HS-5 (cell line): ENCODE results near the gene RASIP1.
A peak's percentile ranks its signal among the peaks of the same experiment; 100 is the strongest.

Experiments
- DNase-seq: peaks from one replicate; pipeline ENCODE4 v3.0.0-alpha.2; 2012; ENCODE audit warnings: low read depth

RASIP1 gene

GRCh38 chr19:48755084-48755641, 14.8 kb upstream of the RASIP1 start, which contains the start of gene FGF21:
FGF21 (plus strand) TSS chr19:48755524; CDS start chr19:48756237, 713 bp downstream.
- DNase-seq: no peak

- DNase-seq: no peak
These were observed 12.3 kb upstream of the RASIP1 start, which contains the start of gene FUT1 for GRCh38 chr19:48752496-48753365. FUT1 (minus strand) TSS chr19:48752641; CDS start chr19:48751281, 1,360 bp downstream.

- DNase-seq: no peak
These were observed 11.6 kb upstream of the RASIP1 start for GRCh38 chr19:48751845-48752495.

- no peak for DNase-seq
These were observed 10.5 kb upstream of the RASIP1 start for GRCh38 chr19:48750771-48751504.

- DNase-seq: no peak
These were observed 9.9 kb upstream of the RASIP1 start for GRCh38 chr19:48750351-48750750.

GRCh38 chr19:48749571-48750198, 9.3 kb upstream of the RASIP1 start:
- no peak for DNase-seq

GRCh38 chr19:48746738-48747575, 6.5 kb upstream of the RASIP1 start, which contains the start of gene IZUMO1:
IZUMO1 (minus strand) TSS chr19:48746909; CDS start chr19:48745859, 1,050 bp downstream.
- DNase-seq: peak; percentile 35

- no peak for DNase-seq
These were observed 5.7 kb upstream of the RASIP1 start for GRCh38 chr19:48746110-48746509.

GRCh38 chr19:48745208-48745995, 5.0 kb upstream of the RASIP1 start:
- DNase-seq: no peak

GRCh38 chr19:48742096-48742495, 1.7 kb upstream of the RASIP1 start:
- no peak for DNase-seq

GRCh38 chr19:48741129-48741999, 954 bp upstream of the RASIP1 start:
- DNase-seq: no peak

GRCh38 chr19:48739404-48740163, 826 bp downstream of the RASIP1 start:
- DNase-seq: no peak

GRCh38 chr19:48738557-48739403, 1.6 kb downstream of the RASIP1 start:
- DNase-seq: peak; percentile 37

- DNase-seq: no peak
These were observed 2.9 kb downstream of the RASIP1 start for GRCh38 chr19:48737360-48737998.

GRCh38 chr19:48735031-48735615, 5.3 kb downstream of the RASIP1 start:
- no peak for DNase-seq

GRCh38 chr19:48734625-48735024, 5.8 kb downstream of the RASIP1 start:
- no peak for DNase-seq
